PC-3 (cell line): ENCODE measurements around the gene INCENP. TPM values are rescaled to one million over a fixed set of nuclear protein-coding genes. Genes with fewer than 3 reads are reported as not detected.
A peak's percentile ranks its signal among the peaks of the same experiment; 100 is the strongest.

Source experiments
- ATAC-seq: fragments of 200-7000 bp; cut with Tn5 transposase; 2 replicates; pipeline ENCODE4 v1.9.1; 2020; ENCODE audit warnings: mild to moderate bottlenecking, moderate library complexity
- BruUV-seq: library from RNA; stranded (reverse); fragments of 400-500 nt; replicated peaks from 2 replicates; lab custom pipeline; 2021; lab: Mats Ljungman, UMichigan
- CTCF ChIA-PET: fragments of 300-600 bp; sonication (Branson Sonifier 250); formaldehyde crosslinking; loops from one replicate; lab custom pipeline; 2022; ENCODE audit warnings: antibody characterized with exemption; lab: Charles Lee
- POLR2A ChIA-PET: fragments of 300-600 bp; sonication (Branson Sonifier 250); formaldehyde crosslinking; loops from one replicate; lab custom pipeline; 2022; ENCODE audit warnings: antibody characterized with exemption; ENCODE audit not compliant: unreplicated experiment; lab: Charles Lee
- DNase-seq: peaks from one replicate; pipeline ENCODE4 v3.0.0-alpha.2; 2015
- H2AFZ ChIP-seq: fragments of 300-600 bp; sonication (generic); 2 replicates; pipeline ENCODE4 v1.6.0; 2016; ENCODE audit warnings: antibody characterized with exemption, low read length
- H3F3A ChIP-seq: fragments of 300-600 bp; sonication (generic); one replicate; pipeline ENCODE4 v1.6.0; 2017; ENCODE audit warnings: antibody characterized with exemption, low read length, control low read depth, mild to moderate bottlenecking; ENCODE audit not compliant: unreplicated experiment
- H3K27ac ChIP-seq: fragments of 300-600 bp; sonication (generic); 2 replicates; pipeline ENCODE4 v1.5.1; 2016; ENCODE audit warnings: mild to moderate bottlenecking, low read length
- H3K27me3 ChIP-seq: fragments of 300-600 bp; sonication (generic); 2 replicates; pipeline ENCODE4 v1.6.1; 2016; ENCODE audit warnings: low read length, mixed read lengths
- H3K36me3 ChIP-seq: fragments of 300-600 bp; sonication (generic); 2 replicates; pipeline ENCODE4 v1.6.1; 2016; ENCODE audit warnings: low read depth, mixed run types, low read length, mixed read lengths
- H3K4me1 ChIP-seq: fragments of 300-600 bp; sonication (generic); 2 replicates; pipeline ENCODE4 v1.5.1; 2016; ENCODE audit warnings: low read length; ENCODE audit not compliant: insufficient read depth
- H3K4me2 ChIP-seq: fragments of 300-600 bp; sonication (generic); 2 replicates; pipeline ENCODE4 v1.6.0; 2016; ENCODE audit warnings: low read length
- H3K4me3 ChIP-seq: fragments of 300-600 bp; sonication (generic); 2 replicates; pipeline ENCODE4 v1.5.1; 2016; ENCODE audit warnings: mild to moderate bottlenecking, low read length, mixed read lengths
- H3K79me2 ChIP-seq: fragments of 300-600 bp; sonication (generic); 2 replicates; pipeline ENCODE4 v1.6.1; 2017; ENCODE audit warnings: low read length, mixed read lengths
- H3K9ac ChIP-seq: fragments of 300-600 bp; sonication (generic); 2 replicates; pipeline ENCODE4 v1.6.0; 2016; ENCODE audit warnings: mild to moderate bottlenecking, low read length
- H3K9me2 ChIP-seq: fragments of 300-600 bp; sonication (generic); replicated peaks from 2 replicates; pipeline ENCODE4 v1.6.1; 2016; ENCODE audit warnings: mixed run types, low read length, mixed read lengths
- H3K9me3 ChIP-seq: fragments of 300-600 bp; sonication (generic); 2 replicates; pipeline ENCODE4 v1.6.1; 2016; ENCODE audit warnings: low read length, mixed read lengths
- H4K20me1 ChIP-seq: fragments of 300-600 bp; sonication (generic); 2 replicates; pipeline ENCODE4 v1.6.1; 2016; ENCODE audit warnings: low read length, mixed read lengths
- EZH2 ChIP-seq: fragments of 300-600 bp; sonication (generic); IDR thresholded peaks from one replicate; pipeline ENCODE4 v1.6.1; 2017; ENCODE audit warnings: antibody characterized with exemption, mild to moderate bottlenecking, low read length; ENCODE audit not compliant: unreplicated experiment
- EZH2phosphoT487 ChIP-seq: fragments of 300-600 bp; sonication (generic); IDR thresholded peaks from 2 replicates; pipeline ENCODE4 v1.6.1; 2018; ENCODE audit warnings: mild to moderate bottlenecking, antibody characterized with exemption, low read length, borderline replicate concordance
- intact Hi-C: fragments of 100-400 bp; cut with micrococcal nuclease; formaldehyde crosslinking; loops from 2 replicates; pipeline ENCODE4 v1.9.0; 2023
- total RNA-seq: library from RNA; depleted of rRNA; stranded (reverse); fragments of >200 nt; gene quantifications from 2 replicates; pipeline ENCODE4 v1.2.3, GENCODE V29; 2014
- TF ChIP-seq, protein P1 (sequence below): fragments of 300-600 bp; sonication (generic); conservative IDR thresholded peaks from 2 replicates; pipeline ENCODE4 v1.5.1; 2017; ENCODE audit warnings: antibody characterized with exemption, low read depth, mild to moderate bottlenecking, low read length

INCENP gene
- total RNA-seq, 1 experiment from 2014 or later: 114 TPM

DNA sequence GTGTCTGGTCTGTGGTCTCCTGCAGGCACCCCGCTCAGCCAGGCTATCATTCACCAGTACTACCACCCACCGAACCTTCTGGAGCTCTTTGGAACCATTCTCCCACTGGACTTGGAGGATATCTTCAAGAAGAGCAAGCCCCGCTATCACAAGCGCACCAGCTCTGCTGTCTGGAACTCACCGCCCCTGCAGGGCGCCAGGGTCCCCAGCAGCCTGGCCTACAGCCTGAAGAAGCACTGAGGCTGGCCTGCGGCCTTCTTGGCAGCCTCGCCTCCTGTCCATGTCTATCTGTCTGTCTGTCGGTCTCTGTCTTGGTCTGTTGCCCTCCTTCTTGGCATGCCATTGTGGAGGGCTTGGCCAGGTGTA is 27.9 kb downstream of the INCENP start:
- DNase-seq: no peak
- H4K20me1 ChIP-seq: no peaks in the 10 kb centered on the region
- no peak overlapping the region for H3K4me3 ChIP-seq
- H3K79me2 ChIP-seq: no peaks in the 10 kb centered on the region
- no peaks in the 10 kb centered on the region for H3K4me1 ChIP-seq
- no peaks in the 10 kb centered on the region for H3K9me2 ChIP-seq
- ChIA-PET POLR2A (no interaction called here), CTCF (no interaction called here)
- BruUV-seq: no TSS peak
- TF ChIP-seq EZH2phosphoT487 (no peak), EZH2 (no peak)
- TF ChIP-seq, protein P1, sequence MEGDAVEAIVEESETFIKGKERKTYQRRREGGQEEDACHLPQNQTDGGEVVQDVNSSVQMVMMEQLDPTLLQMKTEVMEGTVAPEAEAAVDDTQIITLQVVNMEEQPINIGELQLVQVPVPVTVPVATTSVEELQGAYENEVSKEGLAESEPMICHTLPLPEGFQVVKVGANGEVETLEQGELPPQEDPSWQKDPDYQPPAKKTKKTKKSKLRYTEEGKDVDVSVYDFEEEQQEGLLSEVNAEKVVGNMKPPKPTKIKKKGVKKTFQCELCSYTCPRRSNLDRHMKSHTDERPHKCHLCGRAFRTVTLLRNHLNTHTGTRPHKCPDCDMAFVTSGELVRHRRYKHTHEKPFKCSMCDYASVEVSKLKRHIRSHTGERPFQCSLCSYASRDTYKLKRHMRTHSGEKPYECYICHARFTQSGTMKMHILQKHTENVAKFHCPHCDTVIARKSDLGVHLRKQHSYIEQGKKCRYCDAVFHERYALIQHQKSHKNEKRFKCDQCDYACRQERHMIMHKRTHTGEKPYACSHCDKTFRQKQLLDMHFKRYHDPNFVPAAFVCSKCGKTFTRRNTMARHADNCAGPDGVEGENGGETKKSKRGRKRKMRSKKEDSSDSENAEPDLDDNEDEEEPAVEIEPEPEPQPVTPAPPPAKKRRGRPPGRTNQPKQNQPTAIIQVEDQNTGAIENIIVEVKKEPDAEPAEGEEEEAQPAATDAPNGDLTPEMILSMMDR: no peak
- H2AFZ ChIP-seq: no peak overlapping the region
- peaks cover 43% of the 10 kb centered on the region for H3K36me3 ChIP-seq
- no peak overlapping the region for H3K4me2 ChIP-seq
- intact Hi-C loops: no loop called here
- ATAC-seq: no peak
- H3F3A ChIP-seq: no peaks in the 10 kb centered on the region
- H3K27ac ChIP-seq: no peak overlapping the region
- no peak overlapping the region for H3K9ac ChIP-seq
- no peaks in the 10 kb centered on the region for H3K9me3 ChIP-seq
- H3K27me3 ChIP-seq: no peaks in the 10 kb centered on the region

DNA sequence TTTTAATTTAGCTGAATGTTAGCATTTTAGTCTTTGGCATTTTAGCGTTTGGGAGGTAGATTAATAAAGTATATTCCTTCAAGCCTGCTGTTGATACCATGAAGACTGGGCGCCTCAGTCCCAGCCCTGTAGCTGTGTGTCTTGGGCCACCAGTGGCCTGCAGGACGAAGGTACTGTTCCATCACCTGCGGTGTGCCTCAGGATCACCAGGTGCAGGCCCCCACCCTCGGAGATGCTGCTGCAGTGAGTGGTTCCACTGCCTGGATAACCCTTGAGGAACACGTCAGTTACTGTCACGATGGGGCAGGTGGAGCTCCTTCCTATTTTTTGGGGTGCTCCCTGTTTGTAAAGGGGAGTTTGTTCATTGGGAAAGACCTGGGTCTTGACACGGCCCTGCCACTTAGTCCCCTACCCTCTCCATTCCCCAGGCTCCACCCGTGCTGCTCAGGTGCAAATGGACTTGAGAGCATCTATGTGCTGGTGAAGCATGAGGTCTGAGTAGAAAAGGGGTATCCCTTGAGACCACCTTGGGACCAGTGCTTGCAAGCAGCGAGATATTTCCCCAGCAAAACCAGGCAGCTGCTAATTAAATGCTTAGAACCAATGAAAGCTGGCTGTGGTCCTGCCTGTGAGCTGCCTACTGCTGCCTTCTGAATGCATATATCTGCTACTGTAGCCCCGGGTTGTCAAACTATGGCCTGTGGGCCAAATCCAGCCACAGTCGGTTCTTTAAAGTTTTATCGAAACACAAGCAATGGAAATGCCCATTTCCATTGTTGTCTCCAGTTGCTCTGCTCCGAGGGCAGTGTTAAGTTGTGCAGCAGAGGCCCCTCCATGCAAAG is 28.7 kb downstream of the INCENP start:
- Histone ChIP-seq H3K9me2 (no peaks in the 10 kb centered on the region), H2AFZ (no peak overlapping the region), H3K4me3 (no peak overlapping the region), H3K9ac (no peak overlapping the region), H3K27me3 (no peaks in the 10 kb centered on the region), H3K27ac (no peak overlapping the region), H3F3A (no peaks in the 10 kb centered on the region), H4K20me1 (no peaks in the 10 kb centered on the region), H3K4me2 (no peak overlapping the region), H3K9me3 (no peaks in the 10 kb centered on the region), H3K79me2 (no peaks in the 10 kb centered on the region), H3K36me3 (peaks cover 38% of the 10 kb centered on the region), H3K4me1 (no peaks in the 10 kb centered on the region)
- ATAC-seq (no peak), DNase-seq (no peak)
- intact Hi-C loops: no loop called here
- TSS peak; percentile 12 for BruUV-seq
- TF ChIP-seq, protein P1: no peak
- TF ChIP-seq EZH2 (no peak), EZH2phosphoT487 (no peak)
- ChIA-PET CTCF (no interaction called here), POLR2A (no interaction called here)

GRCh38 chr11:62153087-62153395 is 29.2 kb downstream of the INCENP start:
- no peak for ATAC-seq
- DNase-seq: no peak
- H3K9ac ChIP-seq: no peak overlapping the region
- H3K4me3 ChIP-seq: no peak overlapping the region
- H3K9me3 ChIP-seq: no peaks in the 10 kb centered on the region
- no peak overlapping the region for H2AFZ ChIP-seq
- no peaks in the 10 kb centered on the region for H4K20me1 ChIP-seq
- H3K36me3 ChIP-seq: peaks cover 33% of the 10 kb centered on the region
- BruUV-seq: no TSS peak
- no peak overlapping the region for H3K4me2 ChIP-seq
- H3K4me1 ChIP-seq: no peaks in the 10 kb centered on the region
- H3K27me3 ChIP-seq: no peaks in the 10 kb centered on the region
- no peak overlapping the region for H3K27ac ChIP-seq
- no peaks in the 10 kb centered on the region for H3K9me2 ChIP-seq
- H3F3A ChIP-seq: no peaks in the 10 kb centered on the region
- TF ChIP-seq EZH2phosphoT487: no peak
- TF ChIP-seq EZH2: no peak
- TF ChIP-seq, protein P1: no peak
- intact Hi-C loops: no loop called here
- H3K79me2 ChIP-seq: no peaks in the 10 kb centered on the region
- CTCF ChIA-PET: no interaction called here
- POLR2A ChIA-PET: interaction anchor here (0.6 kb wide), 1 partner anchor 104 kb away, joined by 3 read pairs; no protein-coding TSS in a partner anchor
